ENCODE data around the gene FBXW10. TPM values are rescaled to one million over a fixed set of nuclear protein-coding genes. Genes with fewer than 3 reads are reported as not detected.
"Not testable (repeated sequence)": the region's sequence is repeated elsewhere in the genome, so short reads cannot be mapped to it uniquely, and the experiment has no call there.

The FBXW10 gene
- total RNA-seq, 2 experiments from 2014 or later: 0.11 to 0.23 TPM

DNA sequence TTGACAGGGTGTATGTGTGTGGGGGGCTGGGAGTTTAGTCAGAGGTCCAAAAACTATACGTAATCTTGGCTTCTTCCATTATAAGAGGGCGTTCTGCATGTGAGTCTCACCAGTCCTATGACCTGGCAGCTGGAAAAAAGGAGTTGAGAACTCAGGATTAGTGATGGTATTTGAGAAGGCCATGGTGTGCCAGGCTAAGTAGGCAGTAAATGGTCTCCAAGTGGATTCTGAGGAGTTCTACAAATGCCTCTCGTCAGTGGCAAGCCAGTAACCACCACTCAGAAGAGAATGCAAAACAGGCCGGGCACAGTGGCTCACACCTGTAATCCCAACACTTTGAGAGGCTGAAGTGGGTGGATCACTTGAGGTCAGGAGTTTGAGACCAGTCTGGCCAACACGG lies 21.2 kb upstream of the FBXW10 start:
- H3K27ac Mint-ChIP-seq: not testable (repeated sequence)

DNA sequence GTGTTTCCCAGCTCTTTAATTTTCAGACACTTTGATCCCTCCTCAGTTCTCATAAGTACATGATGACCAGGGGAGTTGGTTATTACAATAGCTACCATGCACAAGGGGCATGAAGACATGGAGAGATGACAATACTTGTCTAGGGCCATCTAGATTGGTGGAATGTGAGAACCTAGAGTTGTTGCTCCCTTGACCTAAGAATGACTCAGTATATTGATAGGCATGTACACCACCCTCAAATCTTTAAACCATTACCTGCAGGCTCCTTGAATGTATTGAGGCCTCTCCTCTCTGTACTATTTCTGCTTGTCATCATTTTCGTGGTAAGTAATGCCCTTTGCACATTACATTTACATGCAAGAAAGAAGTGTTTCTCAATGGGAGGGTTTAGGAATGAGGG lies 20.3 kb upstream of the FBXW10 start:
- not testable (repeated sequence) for ATAC-seq, H3K27me3 Mint-ChIP-seq

More for the DNA sequence above, 21.2 kb upstream of the FBXW10 start:
- H3K4me1 Mint-ChIP-seq; H3K36me3 Mint-ChIP-seq (ENCODE audit: low read depth); CTCF ChIA-PET; H3K9me3 Mint-ChIP-seq (ENCODE audit: low read depth); ATAC-seq; H3K4me3 Mint-ChIP-seq; DNase-seq; H3K27me3 Mint-ChIP-seq; intact Hi-C loops (cut with DNase I, micrococcal nuclease); POLR2A ChIA-PET: not testable (repeated sequence)

DNA sequence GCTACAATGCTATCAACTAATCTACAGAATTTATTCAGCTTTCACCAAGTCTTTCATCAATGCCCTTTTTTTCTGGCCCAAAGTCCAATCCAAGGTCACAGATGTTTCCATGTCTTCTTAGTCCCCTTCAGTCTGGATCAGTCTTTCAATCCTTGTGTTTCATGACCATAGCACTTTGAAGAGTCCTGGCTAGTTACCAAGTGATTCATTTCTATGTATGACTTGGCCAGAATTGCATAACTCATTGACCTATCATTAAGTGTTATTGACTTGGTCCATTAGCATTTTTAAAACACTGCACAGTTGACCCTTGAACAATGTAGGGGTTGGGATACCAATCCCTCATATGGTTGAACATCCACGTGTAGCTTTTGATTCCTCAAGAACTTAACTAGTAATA lies 11.4 kb upstream of the FBXW10 start:
- H3K36me3 Mint-ChIP-seq (ENCODE audit: low read depth); ATAC-seq; H3K4me1 Mint-ChIP-seq; CTCF ChIA-PET; H3K27me3 Mint-ChIP-seq; H3K27ac Mint-ChIP-seq; intact Hi-C loops (cut with DNase I, micrococcal nuclease); DNase-seq; H3K4me3 Mint-ChIP-seq; H3K9me3 Mint-ChIP-seq (ENCODE audit: low read depth); POLR2A ChIA-PET: not testable (repeated sequence)

More for the DNA sequence above, 20.3 kb upstream of the FBXW10 start:
- intact Hi-C loops (cut with DNase I, micrococcal nuclease); CTCF ChIA-PET; H3K4me3 Mint-ChIP-seq; H3K4me1 Mint-ChIP-seq; H3K36me3 Mint-ChIP-seq (ENCODE audit: low read depth); H3K9me3 Mint-ChIP-seq (ENCODE audit: low read depth); POLR2A ChIA-PET; H3K27ac Mint-ChIP-seq; DNase-seq: not testable (repeated sequence)

DNA sequence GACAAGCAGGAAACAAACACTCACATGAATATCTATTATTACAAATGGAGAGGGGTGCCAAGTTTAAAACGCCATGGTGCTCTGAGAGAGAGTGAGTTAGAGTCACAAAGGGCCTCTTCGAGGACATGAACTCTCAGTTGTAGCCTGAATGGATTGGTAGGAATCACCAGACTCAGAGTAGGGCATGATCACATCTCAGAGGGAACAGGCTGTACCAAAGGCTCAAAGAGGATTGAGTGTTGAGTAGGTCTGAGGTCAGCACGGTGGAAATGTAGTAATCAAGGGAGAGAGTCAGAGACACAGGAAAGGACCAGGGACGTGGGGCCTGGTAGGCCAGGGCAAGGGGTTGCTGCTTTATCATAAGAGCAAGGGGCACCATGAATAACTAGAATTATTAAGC lies 10.5 kb upstream of the FBXW10 start:
- H3K36me3 Mint-ChIP-seq (ENCODE audit: low read depth); H3K27me3 Mint-ChIP-seq; POLR2A ChIA-PET; H3K27ac Mint-ChIP-seq; H3K9me3 Mint-ChIP-seq (ENCODE audit: low read depth); intact Hi-C loops (cut with DNase I, micrococcal nuclease); ATAC-seq; CTCF ChIA-PET; H3K4me3 Mint-ChIP-seq; DNase-seq; H3K4me1 Mint-ChIP-seq: not testable (repeated sequence)

DNA sequence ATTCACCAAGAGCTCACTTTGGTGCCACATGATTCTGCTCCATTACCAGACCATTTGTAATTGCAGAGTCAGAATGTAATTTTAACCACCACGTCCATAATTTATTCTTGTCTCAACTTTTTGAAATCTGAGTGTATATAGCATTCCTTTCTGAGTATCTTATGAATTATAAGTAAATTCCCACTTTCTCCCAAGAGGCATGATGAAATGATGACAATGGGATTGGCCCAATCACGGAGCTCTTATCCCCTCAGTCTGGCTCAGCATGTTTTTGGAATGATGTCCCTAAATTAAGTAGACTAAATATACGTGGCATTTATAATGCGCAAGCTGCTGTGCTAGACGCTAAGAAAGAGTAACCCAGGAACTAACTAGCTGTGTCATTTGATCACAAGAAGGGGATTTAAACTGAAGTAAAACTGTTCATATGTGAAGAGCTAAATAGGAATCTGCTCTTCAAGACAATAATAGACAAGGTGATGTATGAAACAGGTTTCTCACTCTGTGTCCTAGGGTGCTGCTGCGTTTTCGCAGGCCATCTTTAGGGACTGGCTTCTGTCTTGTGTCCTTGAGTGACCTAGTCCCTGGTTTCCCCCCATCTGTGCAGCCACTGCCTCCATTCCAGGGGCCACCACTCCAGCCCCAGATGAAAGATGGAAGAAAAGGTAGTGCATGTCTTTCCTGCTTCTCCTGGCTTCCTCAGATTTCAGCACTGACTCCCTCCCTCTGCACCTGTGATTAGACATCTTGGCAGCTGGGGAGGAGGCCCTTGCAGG lies 4.0 kb upstream of the FBXW10 start:
- H3K36me3 Mint-ChIP-seq (ENCODE audit: low read depth); H3K27me3 Mint-ChIP-seq; H3K9me3 Mint-ChIP-seq (ENCODE audit: low read depth); DNase-seq; ATAC-seq; H3K27ac Mint-ChIP-seq; H3K4me3 Mint-ChIP-seq; POLR2A ChIA-PET; intact Hi-C loops (cut with DNase I, micrococcal nuclease); H3K4me1 Mint-ChIP-seq; CTCF ChIA-PET: not testable (repeated sequence)

DNA sequence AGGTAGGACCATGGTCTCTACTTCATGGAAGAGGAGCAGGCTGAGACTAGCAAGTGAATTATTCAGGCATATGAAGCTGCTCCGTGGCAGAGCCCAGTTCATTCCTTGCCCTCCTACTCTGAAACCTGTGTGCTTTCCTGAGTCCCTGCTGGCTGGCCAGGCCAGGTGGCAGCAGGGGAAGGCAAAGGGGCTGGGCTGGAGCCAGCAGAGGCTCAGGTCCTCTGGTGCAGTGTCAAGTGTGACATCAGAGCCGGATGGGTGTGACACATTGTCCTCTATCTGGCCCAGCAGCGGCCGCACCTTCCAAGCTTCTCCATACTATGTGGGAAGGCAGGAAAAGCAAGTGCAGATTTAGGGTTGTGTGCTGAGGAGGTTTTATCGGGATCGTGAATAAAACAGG lies 2.6 kb upstream of the FBXW10 start:
- H3K27me3 Mint-ChIP-seq: not testable (repeated sequence)

DNA sequence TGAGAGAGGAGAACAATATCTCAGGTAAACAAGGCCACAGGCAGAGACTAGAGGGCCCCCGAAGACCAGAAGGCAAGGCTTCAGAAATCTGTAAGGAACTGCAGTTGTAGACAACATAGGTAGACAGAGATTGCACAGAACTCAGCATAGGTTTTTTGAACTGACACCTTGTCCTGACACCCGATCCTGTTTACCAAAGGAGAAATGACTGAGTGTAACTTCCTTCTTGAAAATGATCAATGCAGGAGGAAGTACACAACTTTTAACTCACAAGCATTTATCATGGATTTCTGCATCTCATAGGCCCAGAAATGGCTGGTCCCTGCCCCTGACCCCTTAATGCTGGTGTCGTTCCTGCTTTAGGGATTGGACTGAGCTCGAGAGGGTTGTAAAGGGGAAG lies 872 bp downstream of the FBXW10 start:
- POLR2A ChIA-PET; H3K9me3 Mint-ChIP-seq (ENCODE audit: low read depth); CTCF ChIA-PET; H3K36me3 Mint-ChIP-seq (ENCODE audit: low read depth); intact Hi-C loops (cut with DNase I, micrococcal nuclease); H3K27me3 Mint-ChIP-seq; H3K4me1 Mint-ChIP-seq; H3K27ac Mint-ChIP-seq; ATAC-seq; H3K4me3 Mint-ChIP-seq; DNase-seq: not testable (repeated sequence)

More for the DNA sequence above, 2.6 kb upstream of the FBXW10 start:
- H3K36me3 Mint-ChIP-seq (ENCODE audit: low read depth); CTCF ChIA-PET; H3K9me3 Mint-ChIP-seq (ENCODE audit: low read depth); DNase-seq; intact Hi-C loops (cut with DNase I, micrococcal nuclease); H3K4me3 Mint-ChIP-seq; ATAC-seq; H3K27ac Mint-ChIP-seq; H3K4me1 Mint-ChIP-seq; POLR2A ChIA-PET: not testable (repeated sequence)

DNA sequence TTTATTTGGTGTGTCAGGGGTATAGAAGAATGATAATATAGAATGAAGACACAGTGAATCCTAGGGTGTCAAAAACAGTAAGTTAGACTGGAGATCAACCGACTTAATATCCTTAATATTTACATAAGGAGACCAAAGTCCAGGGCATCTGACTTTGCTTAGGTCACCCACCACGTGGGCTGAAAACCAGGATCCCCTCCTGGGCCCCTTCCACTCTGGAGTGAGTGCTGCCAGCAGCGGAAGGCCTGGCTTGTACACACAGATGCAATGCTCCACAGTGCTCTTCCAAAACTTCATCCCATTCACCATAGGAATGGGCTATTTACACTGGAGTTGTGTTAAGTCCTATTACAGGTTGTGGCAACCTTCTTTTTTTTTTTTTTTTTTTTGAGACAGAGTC lies 2.7 kb downstream of the FBXW10 start:
- H3K4me1 Mint-ChIP-seq; POLR2A ChIA-PET; H3K27ac Mint-ChIP-seq; CTCF ChIA-PET; H3K9me3 Mint-ChIP-seq (ENCODE audit: low read depth); DNase-seq; H3K4me3 Mint-ChIP-seq; H3K27me3 Mint-ChIP-seq; intact Hi-C loops (cut with DNase I, micrococcal nuclease); H3K36me3 Mint-ChIP-seq (ENCODE audit: low read depth); ATAC-seq: not testable (repeated sequence)

DNA sequence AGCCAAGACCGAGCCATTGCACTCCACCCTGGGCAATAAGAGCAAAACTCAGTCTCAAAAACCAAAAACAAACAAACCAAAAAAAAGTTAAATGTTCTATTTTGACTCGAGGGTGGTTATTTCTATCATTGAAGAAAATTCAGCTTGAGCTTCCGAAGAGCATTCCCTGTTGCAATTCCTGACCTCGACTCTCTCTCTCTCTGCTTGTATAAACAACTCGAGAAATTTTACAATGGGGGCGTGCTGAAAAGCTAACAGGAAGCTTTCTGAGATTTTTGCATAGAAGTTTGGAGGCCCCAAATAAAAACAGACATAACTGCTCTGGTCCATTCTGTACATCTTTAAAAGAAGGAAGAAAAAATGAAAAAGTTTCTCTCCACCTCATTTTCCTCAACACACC lies 3.6 kb downstream of the FBXW10 start:
- H3K4me3 Mint-ChIP-seq; DNase-seq; intact Hi-C loops (cut with DNase I, micrococcal nuclease); H3K36me3 Mint-ChIP-seq (ENCODE audit: low read depth); H3K27ac Mint-ChIP-seq; POLR2A ChIA-PET; H3K4me1 Mint-ChIP-seq; ATAC-seq; CTCF ChIA-PET; H3K9me3 Mint-ChIP-seq (ENCODE audit: low read depth); H3K27me3 Mint-ChIP-seq: not testable (repeated sequence)

DNA sequence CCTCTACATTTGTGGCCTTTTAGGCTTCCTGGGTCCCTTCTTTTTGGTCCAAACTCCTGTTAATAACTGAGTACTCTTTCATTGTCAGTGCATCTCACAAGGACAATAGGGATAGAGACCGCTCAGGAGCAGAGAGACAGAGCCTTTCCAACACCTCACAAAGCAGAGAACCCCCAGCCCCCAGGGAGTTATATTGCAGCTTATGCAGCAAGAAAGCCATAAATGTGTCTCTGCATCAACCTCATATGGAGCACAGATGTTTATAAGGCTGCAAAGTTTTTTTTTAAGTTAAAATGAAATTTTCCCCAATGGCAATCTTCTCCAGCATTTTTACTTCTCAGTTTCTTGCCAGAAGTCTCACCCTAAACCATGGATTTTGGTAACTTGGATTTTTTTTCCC lies 6.4 kb downstream of the FBXW10 start:
- POLR2A ChIA-PET; H3K36me3 Mint-ChIP-seq (ENCODE audit: low read depth); intact Hi-C loops (cut with DNase I, micrococcal nuclease); DNase-seq; H3K4me1 Mint-ChIP-seq; CTCF ChIA-PET; H3K4me3 Mint-ChIP-seq; H3K27me3 Mint-ChIP-seq; ATAC-seq; H3K27ac Mint-ChIP-seq; H3K9me3 Mint-ChIP-seq (ENCODE audit: low read depth): not testable (repeated sequence)

DNA sequence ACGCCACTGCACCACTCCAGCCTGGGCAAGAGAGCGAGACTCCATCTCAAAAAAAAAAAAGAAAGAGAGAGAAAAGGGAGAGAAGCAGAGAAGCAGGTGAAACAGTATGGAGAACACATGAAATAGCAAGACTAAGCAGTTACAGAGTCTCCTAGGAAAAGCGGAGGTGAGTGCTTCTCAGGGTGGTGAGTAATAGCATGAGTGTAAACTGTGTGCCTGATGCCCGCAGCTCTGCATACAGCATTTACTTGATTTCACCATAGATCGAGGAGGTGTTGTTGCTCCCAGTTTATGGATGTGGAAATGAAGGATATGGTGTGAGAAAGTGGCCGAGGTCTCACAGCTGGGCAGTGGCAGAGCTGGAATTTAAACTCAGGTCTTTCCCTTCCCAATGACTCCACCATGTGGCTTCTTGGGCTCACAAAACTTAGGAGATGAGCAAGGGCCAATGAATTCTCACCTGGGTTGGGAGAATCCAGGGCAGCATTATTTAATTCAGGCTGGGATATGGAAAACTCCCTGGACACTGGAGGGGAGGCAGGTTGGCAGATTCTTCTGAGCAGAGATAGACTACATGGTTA lies 10.1 kb downstream of the FBXW10 start:
- H3K27me3 Mint-ChIP-seq: not testable (repeated sequence)

DNA sequence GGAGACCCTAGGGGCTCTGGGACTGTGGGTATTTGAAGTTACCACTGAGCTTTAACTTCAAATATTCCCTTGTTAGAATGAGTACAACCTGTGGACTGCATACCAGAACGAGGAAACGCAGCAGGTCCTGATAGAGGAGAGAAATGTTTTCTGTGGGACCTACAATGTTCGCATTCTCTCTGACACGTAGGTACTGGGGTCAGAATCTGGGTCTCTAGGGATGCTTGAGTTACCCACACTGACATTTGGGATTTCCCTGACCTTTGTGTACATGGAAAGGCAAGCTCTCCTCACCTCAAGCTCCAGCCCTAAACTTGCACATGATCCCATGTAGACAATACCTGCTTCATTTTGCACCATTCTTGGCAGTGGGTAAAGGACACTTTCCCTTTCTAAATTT lies 12.1 kb downstream of the FBXW10 start:
- POLR2A ChIA-PET; H3K4me3 Mint-ChIP-seq; DNase-seq; CTCF ChIA-PET; H3K27ac Mint-ChIP-seq; H3K36me3 Mint-ChIP-seq (ENCODE audit: low read depth); H3K27me3 Mint-ChIP-seq; ATAC-seq; H3K4me1 Mint-ChIP-seq; intact Hi-C loops (cut with DNase I, micrococcal nuclease); H3K9me3 Mint-ChIP-seq (ENCODE audit: low read depth): not testable (repeated sequence)

More for the DNA sequence above, 10.1 kb downstream of the FBXW10 start:
- intact Hi-C loops (cut with DNase I, micrococcal nuclease); H3K4me1 Mint-ChIP-seq; CTCF ChIA-PET; H3K4me3 Mint-ChIP-seq; ATAC-seq; H3K9me3 Mint-ChIP-seq (ENCODE audit: low read depth); H3K27ac Mint-ChIP-seq; DNase-seq; POLR2A ChIA-PET; H3K36me3 Mint-ChIP-seq (ENCODE audit: low read depth): not testable (repeated sequence)

Measured in activated CD4-positive, alpha-beta T cell treated with anti-CD3 and anti-CD28 coated beads for 36 hours (primary cell).